ENCODE measurements around the gene CCNY. TPM values are rescaled to one million over a fixed set of nuclear protein-coding genes. Genes with fewer than 3 reads are reported as not detected.
A peak's percentile ranks its signal among the peaks of the same experiment; 100 is the strongest.

Gene CCNY
- polyA plus RNA-seq, result 55.2 TPM
- long read RNA-seq, donor 1, transcript CCNY-203 (10 exons, 3,960 nt), result major isoform, 11 of 11 reads
- long read RNA-seq, donor 1, partial matches to known transcripts, result 0 of 11 reads
- long read RNA-seq, donor 1, other reads (novel, unspliced or antisense), result 0 of 11 reads
- long read RNA-seq, donor 2, transcript CCNY-203 (10 exons, 3,960 nt), result major isoform, 15 of 15 reads
- long read RNA-seq, donor 2, partial matches to known transcripts, result 0 of 15 reads
- long read RNA-seq, donor 2, other reads (novel, unspliced or antisense), result 0 of 15 reads
- long read RNA-seq, donor 3, result 0 reads
- long read RNA-seq, donor 4, partial matches to known transcripts, result 0 of 3 reads
- long read RNA-seq, donor 4, other reads (novel, unspliced or antisense), result 0 of 3 reads
- long read RNA-seq, donor 5, transcript CCNY-203 (10 exons, 3,960 nt), result major isoform, 13 of 13 reads
- long read RNA-seq, donor 5, partial matches to known transcripts, result 0 of 13 reads
- long read RNA-seq, donor 5, other reads (novel, unspliced or antisense), result 0 of 13 reads
- long read RNA-seq, donor 6, full-length matches to known transcripts, result 15 of 46 reads
- long read RNA-seq, donor 6, partial matches to known transcripts, result 31 of 46 reads
- long read RNA-seq, donor 6, other reads (novel, unspliced or antisense), result 0 of 46 reads
- long read RNA-seq, donor 7, transcript CCNY-203 (10 exons, 3,960 nt), result major isoform, 10 of 28 reads
- long read RNA-seq, donor 7, partial matches to known transcripts, result 17 of 28 reads
- long read RNA-seq, donor 7, other reads (novel, unspliced or antisense), result 0 of 28 reads
- long read RNA-seq, donor 8, transcript CCNY-203 (10 exons, 3,960 nt), result major isoform, 18 of 29 reads
- long read RNA-seq, donor 8, partial matches to known transcripts, result 11 of 29 reads
- long read RNA-seq, donor 8, other reads (novel, unspliced or antisense), result 0 of 29 reads
- long read RNA-seq, donor 9, transcript CCNY-203 (10 exons, 3,960 nt), result major isoform, 16 of 38 reads
- long read RNA-seq, donor 9, partial matches to known transcripts, result 22 of 38 reads
- long read RNA-seq, donor 9, other reads (novel, unspliced or antisense), result 0 of 38 reads
- long read RNA-seq, donor 10, full-length matches to known transcripts, result 24 of 24 reads
- long read RNA-seq, donor 10, partial matches to known transcripts, result 0 of 24 reads
- long read RNA-seq, donor 10, other reads (novel, unspliced or antisense), result 0 of 24 reads
- long read RNA-seq, donor 11, transcript CCNY-203 (10 exons, 3,960 nt), result major isoform, 8 of 8 reads
- long read RNA-seq, donor 11, partial matches to known transcripts, result 0 of 8 reads
- long read RNA-seq, donor 11, other reads (novel, unspliced or antisense), result 0 of 8 reads

DNA sequence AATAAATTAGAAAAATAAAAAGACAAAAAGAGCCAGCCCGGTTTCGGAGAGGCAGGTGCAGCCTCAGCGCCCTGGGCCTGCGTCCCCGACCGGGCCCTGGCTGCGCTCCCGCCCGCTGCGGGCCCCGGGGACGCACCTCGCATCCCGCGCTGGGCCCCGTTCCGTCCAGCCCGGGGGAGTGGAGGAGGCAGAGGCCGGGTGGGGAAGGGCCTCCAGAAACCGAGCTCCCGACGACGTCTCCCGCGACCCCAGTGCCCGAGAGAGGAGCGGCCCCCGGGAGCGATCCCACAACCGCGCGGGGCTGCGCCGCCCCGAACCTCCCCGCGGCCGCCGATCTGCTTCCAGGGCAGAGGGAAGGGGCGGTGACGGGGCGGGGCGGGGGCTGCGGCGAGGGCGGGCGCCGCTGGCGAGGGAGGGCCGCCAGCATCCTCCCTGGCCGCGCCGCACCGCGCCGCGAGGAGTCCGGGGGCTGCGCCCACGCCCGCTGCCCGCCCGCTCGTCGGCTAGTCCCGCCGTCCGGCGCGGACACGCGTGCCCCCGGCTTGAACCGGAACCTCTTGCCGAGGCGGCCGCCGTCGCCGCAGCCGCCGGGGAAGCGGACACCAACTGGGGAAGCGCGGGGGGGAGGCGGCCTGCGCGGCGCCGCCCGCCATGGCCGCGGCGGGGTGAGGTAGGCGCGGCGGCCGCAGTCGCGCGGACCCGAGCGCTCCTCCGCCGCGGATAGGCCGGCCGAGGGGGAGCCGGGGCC is at the start of gene CCNY:
Gene CCNY, plus strand, starts transcription at position 426 of the 748 bp plus-strand sequence. CDS start 545 bp downstream, outside the sequence.
- DNase-seq, result peak; percentile 53 to 85
- H3K27me3 ChIP-seq (ENCODE audit: control insufficient read depth, insufficient read depth, low read length), result no peaks in the 10 kb centered on the region
- H3K4me3 ChIP-seq (ENCODE audit: low read length), result peak within 1 kb of the TSS; percentile 92
- H3K9me3 ChIP-seq (ENCODE audit: control insufficient read depth, low read depth, low read length), result peaks cover 7% of the 10 kb centered on the region
- peak within 1 kb of the TSS; percentile 67 for H3K27ac ChIP-seq (ENCODE audit: low read length)
- WGBS (ENCODE audit: insufficient coverage, low lambda C conversion rate), result no CpG with 5 or more reads among the region's 109 CpGs
- peaks cover 6% of the 10 kb centered on the region for H3K36me3 ChIP-seq (ENCODE audit: control insufficient read depth, insufficient read depth, low read length)
- peaks cover 13% of the 10 kb centered on the region for H3K4me1 ChIP-seq (ENCODE audit: control insufficient read depth, insufficient read depth, low read length)

DNA sequence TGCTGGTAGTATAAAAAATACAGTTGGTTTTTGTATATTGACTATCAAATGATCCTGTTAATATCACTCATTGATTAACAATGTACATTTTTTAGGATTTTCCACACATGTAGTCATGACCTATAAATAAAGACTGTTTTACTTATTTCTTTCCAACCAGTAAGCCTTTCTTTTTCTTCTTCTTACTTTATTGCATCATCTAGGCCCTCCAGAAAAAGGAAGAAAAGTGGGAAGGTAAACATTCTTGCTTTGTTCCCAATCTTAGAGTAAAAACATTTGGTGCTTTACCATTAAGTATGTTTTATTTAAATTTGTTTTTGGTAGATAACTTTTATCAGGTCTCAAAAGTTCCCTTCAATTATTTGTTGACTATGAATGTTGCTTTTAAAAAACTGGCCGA is 47.1 kb upstream of the CCNY start:
- Histone ChIP-seq H3K27me3 (ENCODE audit: control insufficient read depth, insufficient read depth, low read length) (no peaks in the 10 kb centered on the region), H3K9me3 (ENCODE audit: control insufficient read depth, low read depth, low read length) (no peaks in the 10 kb centered on the region), H3K4me3 (ENCODE audit: low read length) (no peak overlapping the region), H3K36me3 (ENCODE audit: control insufficient read depth, insufficient read depth, low read length) (no peaks in the 10 kb centered on the region), H3K27ac (ENCODE audit: low read length) (no peak overlapping the region), H3K4me1 (ENCODE audit: control insufficient read depth, insufficient read depth, low read length) (no peaks in the 10 kb centered on the region)
- no peak for DNase-seq
- no CpG with 5 or more reads among the region's 1 CpG for WGBS (ENCODE audit: insufficient coverage, low lambda C conversion rate)

DNA sequence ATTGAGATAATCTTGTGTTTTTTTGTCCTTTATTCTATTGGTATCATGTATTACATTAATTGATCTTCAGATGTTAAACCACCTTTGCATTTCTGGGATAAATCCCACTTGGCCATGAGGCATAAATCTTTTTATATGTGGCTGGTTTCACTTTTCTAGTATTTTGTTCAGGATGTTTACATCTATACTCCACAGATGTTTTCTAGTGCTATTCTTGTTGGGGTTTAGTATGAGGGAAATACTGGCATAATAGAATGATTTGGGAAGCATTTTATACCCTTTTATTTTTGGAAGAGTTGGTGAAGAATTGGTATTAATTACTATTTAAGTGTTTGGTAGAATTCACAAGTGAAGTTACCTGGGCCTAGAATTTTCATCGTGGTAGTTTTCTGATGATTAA is 41.8 kb upstream of the CCNY start:
- H3K36me3 ChIP-seq (ENCODE audit: control insufficient read depth, insufficient read depth, low read length), result no peaks in the 10 kb centered on the region
- no peaks in the 10 kb centered on the region for H3K27me3 ChIP-seq (ENCODE audit: control insufficient read depth, insufficient read depth, low read length)
- DNase-seq, result no peak
- no peaks in the 10 kb centered on the region for H3K9me3 ChIP-seq (ENCODE audit: control insufficient read depth, low read depth, low read length)
- no peak overlapping the region for H3K27ac ChIP-seq (ENCODE audit: low read length)
- no peaks in the 10 kb centered on the region for H3K4me1 ChIP-seq (ENCODE audit: control insufficient read depth, insufficient read depth, low read length)
- no peak overlapping the region for H3K4me3 ChIP-seq (ENCODE audit: low read length)
- WGBS (ENCODE audit: insufficient coverage, low lambda C conversion rate), result 100% methylated on average over 1 of the region's 1 CpG

DNA sequence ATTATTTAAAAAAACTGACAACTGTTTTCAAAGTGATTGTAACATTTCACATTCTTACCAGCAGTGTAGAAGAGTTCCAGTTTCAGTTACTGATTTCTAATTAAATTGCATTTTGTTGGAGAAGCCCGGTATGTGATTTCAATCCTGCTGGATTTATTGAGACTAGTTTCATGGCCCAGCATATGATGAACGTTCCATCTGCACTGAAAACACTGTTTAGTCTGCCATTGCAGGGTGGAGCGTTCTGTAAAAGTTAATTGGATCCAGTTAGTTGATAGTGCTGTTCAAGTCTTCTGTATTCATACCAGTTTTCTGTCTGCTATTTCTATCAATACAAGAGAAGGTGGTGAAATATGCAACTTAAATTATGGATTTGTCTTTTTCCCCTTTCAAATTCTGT is 37.3 kb upstream of the CCNY start:
- no peak overlapping the region for H3K27ac ChIP-seq (ENCODE audit: low read length)
- no peaks in the 10 kb centered on the region for H3K4me1 ChIP-seq (ENCODE audit: control insufficient read depth, insufficient read depth, low read length)
- H3K27me3 ChIP-seq (ENCODE audit: control insufficient read depth, insufficient read depth, low read length), result no peaks in the 10 kb centered on the region
- no peak overlapping the region for H3K4me3 ChIP-seq (ENCODE audit: low read length)
- no peak for DNase-seq
- WGBS (ENCODE audit: insufficient coverage, low lambda C conversion rate), result no CpG with 5 or more reads among the region's 3 CpGs
- H3K36me3 ChIP-seq (ENCODE audit: control insufficient read depth, insufficient read depth, low read length), result no peaks in the 10 kb centered on the region
- no peaks in the 10 kb centered on the region for H3K9me3 ChIP-seq (ENCODE audit: control insufficient read depth, low read depth, low read length)

DNA sequence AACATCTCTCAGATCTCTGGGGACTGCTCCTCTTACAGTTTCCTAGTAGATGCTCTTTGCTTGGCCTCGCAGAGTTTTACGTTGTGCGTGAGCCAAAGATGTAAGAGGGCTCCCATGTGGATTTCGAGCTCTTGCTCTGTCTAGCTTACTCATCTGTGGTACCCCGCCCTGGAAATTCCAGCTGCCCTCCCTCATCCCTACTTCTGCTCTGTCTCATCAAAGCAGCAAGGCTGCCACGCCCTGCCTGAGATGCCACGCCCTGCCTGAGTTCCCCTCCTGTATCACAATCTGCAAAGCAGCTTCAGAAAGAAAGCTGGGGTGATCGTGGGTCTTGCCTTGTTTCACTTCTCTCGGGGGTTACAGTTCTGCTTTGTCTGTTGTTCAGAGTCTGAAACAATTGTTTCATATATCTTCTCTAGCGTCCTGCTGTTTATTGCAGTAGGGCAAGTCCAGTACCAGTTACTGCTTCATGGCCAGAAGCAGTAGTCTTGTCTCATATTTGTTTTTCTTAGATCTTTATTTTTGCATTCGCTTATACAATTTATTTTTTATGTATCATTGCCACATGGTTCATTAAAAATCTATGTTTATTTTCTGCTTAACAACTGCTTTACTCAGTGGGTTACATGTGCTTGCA is 36.1 kb upstream of the CCNY start:
- Histone ChIP-seq H3K27ac (ENCODE audit: low read length) (no peak overlapping the region), H3K27me3 (ENCODE audit: control insufficient read depth, insufficient read depth, low read length) (no peaks in the 10 kb centered on the region), H3K9me3 (ENCODE audit: control insufficient read depth, low read depth, low read length) (no peaks in the 10 kb centered on the region), H3K36me3 (ENCODE audit: control insufficient read depth, insufficient read depth, low read length) (no peaks in the 10 kb centered on the region), H3K4me3 (ENCODE audit: low read length) (no peak overlapping the region), H3K4me1 (ENCODE audit: control insufficient read depth, insufficient read depth, low read length) (no peaks in the 10 kb centered on the region)
- DNase-seq, result no peak
- WGBS (ENCODE audit: insufficient coverage, low lambda C conversion rate), result 88% methylated on average over 1 of the region's 11 CpGs

DNA sequence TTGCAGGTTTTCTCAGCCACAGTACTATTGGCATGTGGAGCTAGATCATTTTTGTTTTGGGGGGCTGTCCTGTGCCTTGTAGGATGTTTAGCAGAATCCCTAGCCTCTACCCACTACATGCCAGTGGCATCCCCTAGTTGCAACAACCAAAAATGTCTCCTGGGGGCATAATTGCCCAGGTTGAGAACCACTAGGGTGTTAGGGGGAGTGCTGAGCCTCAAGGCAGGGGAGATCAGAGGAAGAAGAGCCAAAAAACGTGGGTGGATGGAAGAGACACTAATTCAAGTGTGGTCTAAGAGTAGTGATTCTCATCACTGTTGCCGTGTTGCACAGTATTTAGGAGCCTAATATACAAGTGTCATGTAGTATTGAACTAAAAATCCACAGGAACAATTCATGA is 31.7 kb upstream of the CCNY start:
- Histone ChIP-seq H3K4me3 (ENCODE audit: low read length) (no peak overlapping the region), H3K27me3 (ENCODE audit: control insufficient read depth, insufficient read depth, low read length) (peaks cover 2% of the 10 kb centered on the region), H3K9me3 (ENCODE audit: control insufficient read depth, low read depth, low read length) (no peaks in the 10 kb centered on the region), H3K36me3 (ENCODE audit: control insufficient read depth, insufficient read depth, low read length) (no peaks in the 10 kb centered on the region), H3K4me1 (ENCODE audit: control insufficient read depth, insufficient read depth, low read length) (peaks cover 13% of the 10 kb centered on the region), H3K27ac (ENCODE audit: low read length) (no peak overlapping the region)
- no CpG with 5 or more reads among the region's 2 CpGs for whole genome bisulfite sequencing (ENCODE audit: insufficient coverage, low lambda C conversion rate)
- no peak for DNase-seq

DNA sequence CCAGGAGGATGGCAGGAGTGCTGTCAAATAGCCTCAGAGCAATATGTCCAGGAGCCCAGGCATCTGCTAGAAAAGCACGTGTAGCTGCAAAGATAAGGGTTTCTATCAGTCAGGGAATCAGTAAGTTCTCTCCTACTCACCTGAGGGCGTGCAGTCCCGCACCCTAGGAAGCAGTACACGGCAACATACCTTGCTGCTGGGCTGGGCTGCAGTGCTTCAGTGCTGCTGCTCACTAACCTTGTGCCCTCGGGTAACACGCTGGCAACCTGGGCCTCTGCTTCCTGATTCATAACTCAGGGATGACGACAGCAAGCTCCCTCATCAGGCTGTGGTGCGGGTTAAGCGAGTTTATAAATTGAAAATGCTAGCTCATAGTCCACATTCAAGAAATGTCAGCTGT is 29.5 kb upstream of the CCNY start:
- Histone ChIP-seq H3K27me3 (ENCODE audit: control insufficient read depth, insufficient read depth, low read length) (peaks cover 2% of the 10 kb centered on the region), H3K4me3 (ENCODE audit: low read length) (no peak overlapping the region), H3K9me3 (ENCODE audit: control insufficient read depth, low read depth, low read length) (no peaks in the 10 kb centered on the region), H3K4me1 (ENCODE audit: control insufficient read depth, insufficient read depth, low read length) (peaks cover 13% of the 10 kb centered on the region), H3K36me3 (ENCODE audit: control insufficient read depth, insufficient read depth, low read length) (no peaks in the 10 kb centered on the region), H3K27ac (ENCODE audit: low read length) (peak overlapping the region; percentile 46)
- DNase-seq, result peak; percentile 91 to 95
- WGBS (ENCODE audit: insufficient coverage, low lambda C conversion rate), result no CpG with 5 or more reads among the region's 9 CpGs

DNA sequence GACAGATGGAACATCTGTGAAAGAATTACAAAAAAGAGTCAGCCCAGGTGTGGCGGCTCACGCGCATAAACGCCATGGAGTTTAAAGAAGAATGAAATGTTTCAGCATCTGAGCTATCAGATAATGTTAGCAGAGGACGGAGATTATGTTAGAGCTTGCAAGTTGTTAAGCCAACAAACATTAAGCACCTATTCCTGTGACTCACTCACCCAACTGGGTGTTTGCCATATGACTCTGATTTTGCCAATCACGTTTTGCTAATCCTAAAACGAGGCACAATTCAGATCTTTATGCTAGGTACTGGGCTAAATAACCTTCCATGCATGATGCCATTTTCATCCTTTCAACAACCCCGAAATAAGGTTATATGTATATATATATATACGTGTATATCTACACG is 29.0 kb upstream of the CCNY start:
- Histone ChIP-seq H3K27ac (ENCODE audit: low read length) (peak overlapping the region; percentile 46), H3K4me1 (ENCODE audit: control insufficient read depth, insufficient read depth, low read length) (peaks cover 13% of the 10 kb centered on the region), H3K36me3 (ENCODE audit: control insufficient read depth, insufficient read depth, low read length) (no peaks in the 10 kb centered on the region), H3K9me3 (ENCODE audit: control insufficient read depth, low read depth, low read length) (no peaks in the 10 kb centered on the region), H3K4me3 (ENCODE audit: low read length) (no peak overlapping the region), H3K27me3 (ENCODE audit: control insufficient read depth, insufficient read depth, low read length) (peaks cover 2% of the 10 kb centered on the region)
- WGBS (ENCODE audit: insufficient coverage, low lambda C conversion rate), result 75% methylated on average over 4 of the region's 10 CpGs
- DNase-seq, result no peak

DNA sequence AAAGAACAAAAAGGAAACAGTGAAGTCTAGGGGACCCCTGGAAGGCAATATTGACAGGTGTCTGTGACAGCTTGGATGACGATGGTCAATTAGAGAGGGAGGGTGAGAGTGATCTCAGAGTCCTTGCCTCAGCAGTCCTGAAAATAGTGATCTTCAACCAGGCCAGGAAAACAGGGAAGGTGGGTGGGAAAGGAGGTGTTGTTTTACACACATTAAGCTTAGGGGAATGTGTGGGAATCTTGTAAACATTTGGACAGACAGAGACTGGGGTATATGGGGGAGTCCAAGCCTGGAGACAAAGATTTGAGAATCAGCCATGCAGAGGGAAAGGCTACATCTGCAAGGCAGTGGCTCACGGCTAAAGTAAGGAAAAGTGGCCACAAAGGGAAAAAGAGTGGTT is 27.5 kb upstream of the CCNY start:
- H3K27me3 ChIP-seq (ENCODE audit: control insufficient read depth, insufficient read depth, low read length), result peaks cover 2% of the 10 kb centered on the region
- H3K36me3 ChIP-seq (ENCODE audit: control insufficient read depth, insufficient read depth, low read length), result no peaks in the 10 kb centered on the region
- no peak for DNase-seq
- H3K27ac ChIP-seq (ENCODE audit: low read length), result no peak overlapping the region
- H3K4me1 ChIP-seq (ENCODE audit: control insufficient read depth, insufficient read depth, low read length), result peaks cover 13% of the 10 kb centered on the region
- no peaks in the 10 kb centered on the region for H3K9me3 ChIP-seq (ENCODE audit: control insufficient read depth, low read depth, low read length)
- no peak overlapping the region for H3K4me3 ChIP-seq (ENCODE audit: low read length)
- WGBS (ENCODE audit: insufficient coverage, low lambda C conversion rate), result 25% methylated on average over 2 of the region's 2 CpGs
